Uterus (tissue), 4 donors: Measurements from ENCODE around the gene PLXNC1. TPM values are rescaled to one million over a fixed set of nuclear protein-coding genes. Genes with fewer than 3 reads are reported as not detected.

Experiments used
- DNase-seq, 2 donors: peaks; one replicate each; pipeline ENCODE4 v3.0.0-alpha.2; 2019 to 2020
- H3K27ac ChIP-seq, 2 donors: fragments of 200-600 bp; sonication (generic); 1 replicate in 1 of 2; 2 replicates in 1 of 2; pipeline ENCODE4 v1.5.1; 2016 to 2018
- H3K27me3 ChIP-seq, 2 donors: fragments of 200-600 bp; sonication (generic); one replicate each; pipeline ENCODE4 v1.5.1; 2018 to 2019; ENCODE audit warnings: control low read depth in 1 of 2
- H3K36me3 ChIP-seq, 2 donors: fragments of 200-600 bp; sonication (generic); one replicate each; pipeline ENCODE4 v1.5.1; 2019; ENCODE audit warnings: control low read depth in 1 of 2
- H3K4me1 ChIP-seq, 2 donors: fragments of 200-600 bp; sonication (generic); one replicate each; pipeline ENCODE4 v1.5.1; 2018 to 2019; ENCODE audit warnings: control low read depth in 1 of 2
- H3K4me3 ChIP-seq, 2 donors: fragments of 200-600 bp; sonication (generic); 1 replicate in 1 of 2; 2 replicates in 1 of 2; pipeline ENCODE4 v1.5.1; 2018 to 2019; ENCODE audit warnings: mild to moderate bottlenecking in 1 of 2
- H3K9me3 ChIP-seq, 2 donors: fragments of 200-600 bp; sonication (generic); one replicate each; pipeline ENCODE4 v1.5.1; 2019; ENCODE audit warnings: control low read depth in 1 of 2
- POLR2A ChIP-seq, 2 donors: fragments of 450-650 bp; IDR thresholded peaks; one replicate each; pipeline ENCODE4 v1.6.1; 2016; ENCODE audit warnings: antibody characterized with exemption in 2 of 2, mild to moderate bottlenecking in 1 of 2, moderate library complexity in 1 of 2
- intact Hi-C: fragments of 100-400 bp; cut with DNase I; formaldehyde crosslinking; loops from one replicate; pipeline ENCODE4 v1.15.1; 2023; ENCODE audit warnings: low total_unique reads
- total RNA-seq, 4 donors: library from RNA; depleted of rRNA in 3 of 4; stranded (reverse); fragments of >200 nt in 3 of 4; gene quantifications; one replicate each; pipeline versions ENCODE4 v1.1.0 to v1.2.4, GENCODE V29; 2014 to 2023
- TF ChIP-seq, protein P1 (sequence below), 4 experiments: fragments of 200-600 bp in 2 of 4; fragments of 450-650 bp in 2 of 4; sonication (generic) in 2 of 4; IDR thresholded peaks; one replicate each; pipeline ENCODE4 v1.5.1; 2016 to 2019; ENCODE audit warnings: antibody characterized with exemption in 4 of 4, mild to moderate bottlenecking in 2 of 4, moderate library complexity in 1 of 4
- donor health status: DM: yes; HTN: yes; CAD: no.

PLXNC1 gene
- total RNA-seq, 4 donors from 2014 or later, result 11.6 to 23.8 (median 16.3) TPM

- H3K4me3 ChIP-seq, result no peak overlapping the region
- no peaks in the 10 kb centered on the region for H3K4me1 ChIP-seq
- no peak for DNase-seq
- no peak overlapping the region for H3K27ac ChIP-seq
- H3K36me3 ChIP-seq, result no peaks in the 10 kb centered on the region
- H3K27me3 ChIP-seq, result no peaks in the 10 kb centered on the region
- intact Hi-C loops, result no loop called here
- H3K9me3 ChIP-seq, result no peaks in the 10 kb centered on the region
- TF ChIP-seq POLR2A (IDR thresholded peaks at IDR 0.05), result no peak
- TF ChIP-seq, protein P1, sequence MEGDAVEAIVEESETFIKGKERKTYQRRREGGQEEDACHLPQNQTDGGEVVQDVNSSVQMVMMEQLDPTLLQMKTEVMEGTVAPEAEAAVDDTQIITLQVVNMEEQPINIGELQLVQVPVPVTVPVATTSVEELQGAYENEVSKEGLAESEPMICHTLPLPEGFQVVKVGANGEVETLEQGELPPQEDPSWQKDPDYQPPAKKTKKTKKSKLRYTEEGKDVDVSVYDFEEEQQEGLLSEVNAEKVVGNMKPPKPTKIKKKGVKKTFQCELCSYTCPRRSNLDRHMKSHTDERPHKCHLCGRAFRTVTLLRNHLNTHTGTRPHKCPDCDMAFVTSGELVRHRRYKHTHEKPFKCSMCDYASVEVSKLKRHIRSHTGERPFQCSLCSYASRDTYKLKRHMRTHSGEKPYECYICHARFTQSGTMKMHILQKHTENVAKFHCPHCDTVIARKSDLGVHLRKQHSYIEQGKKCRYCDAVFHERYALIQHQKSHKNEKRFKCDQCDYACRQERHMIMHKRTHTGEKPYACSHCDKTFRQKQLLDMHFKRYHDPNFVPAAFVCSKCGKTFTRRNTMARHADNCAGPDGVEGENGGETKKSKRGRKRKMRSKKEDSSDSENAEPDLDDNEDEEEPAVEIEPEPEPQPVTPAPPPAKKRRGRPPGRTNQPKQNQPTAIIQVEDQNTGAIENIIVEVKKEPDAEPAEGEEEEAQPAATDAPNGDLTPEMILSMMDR (IDR thresholded peaks at IDR 0.05), result no peak
Measured at GRCh38 chr12:94171595-94171930, 23.2 kb downstream of the PLXNC1 start.

- no peaks in the 10 kb centered on the region for H3K27me3 ChIP-seq
- no peaks in the 10 kb centered on the region for H3K4me1 ChIP-seq
- H3K4me3 ChIP-seq, result no peak overlapping the region
- H3K27ac ChIP-seq, result no peak overlapping the region
- intact Hi-C loops, result no loop called here
- no peak for DNase-seq
- H3K36me3 ChIP-seq, result no peaks in the 10 kb centered on the region
- no peaks in the 10 kb centered on the region for H3K9me3 ChIP-seq
- TF ChIP-seq POLR2A (IDR thresholded peaks at IDR 0.05), result no peak
- TF ChIP-seq, protein P1 (IDR thresholded peaks at IDR 0.05), result no peak
Measured at GRCh38 chr12:94172031-94172430, 23.7 kb downstream of the PLXNC1 start.

GRCh38 chr12:94172973-94173372 lies 24.6 kb downstream of the PLXNC1 start:
- intact Hi-C loops, result no loop called here
- Histone ChIP-seq H3K4me3 (no peak overlapping the region), H3K27ac (no peak overlapping the region), H3K36me3 (no peaks in the 10 kb centered on the region), H3K4me1 (no peaks in the 10 kb centered on the region), H3K9me3 (no peaks in the 10 kb centered on the region), H3K27me3 (no peaks in the 10 kb centered on the region)
- no peak for DNase-seq
- TF ChIP-seq POLR2A (IDR thresholded peaks at IDR 0.05), result no peak
- TF ChIP-seq, protein P1 (IDR thresholded peaks at IDR 0.05), result no peak

DNA sequence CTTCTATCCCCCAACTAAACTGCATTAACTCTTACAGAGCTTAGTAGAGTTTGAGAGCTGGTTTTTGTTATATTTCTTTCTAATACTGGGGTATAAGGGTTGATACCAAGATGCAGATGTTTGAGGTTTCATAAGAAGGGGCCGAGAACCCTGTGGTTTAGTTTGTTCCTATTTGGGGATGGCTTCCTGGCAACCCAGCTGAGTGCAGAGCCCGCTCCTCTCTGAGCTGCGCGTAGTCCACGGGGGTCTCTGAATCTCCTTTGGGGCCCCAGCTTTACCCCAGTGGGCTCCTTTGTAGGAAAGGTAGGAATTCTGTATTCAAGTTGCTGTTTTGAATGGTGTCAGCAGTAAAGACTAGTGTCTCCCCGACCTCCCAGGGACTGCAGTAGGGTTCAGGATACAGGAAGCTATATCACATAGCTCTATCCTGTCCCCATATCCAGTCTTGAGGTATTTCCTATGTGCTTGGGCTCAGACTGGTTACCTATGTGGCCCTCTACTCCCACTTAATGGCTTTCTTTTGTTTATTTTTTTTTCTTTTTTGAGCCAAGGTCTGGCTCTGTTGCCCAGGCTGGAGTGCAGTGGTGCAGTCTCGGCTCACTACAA lies 25.4 kb downstream of the PLXNC1 start:
- Histone ChIP-seq H3K27me3 (no peaks in the 10 kb centered on the region), H3K4me1 (no peaks in the 10 kb centered on the region), H3K9me3 (no peaks in the 10 kb centered on the region), H3K4me3 (no peak overlapping the region), H3K27ac (no peak overlapping the region), H3K36me3 (no peaks in the 10 kb centered on the region)
- intact Hi-C loops, result no loop called here
- DNase-seq, result no peak
- TF ChIP-seq, protein P1 (IDR thresholded peaks at IDR 0.05), result no peak
- TF ChIP-seq POLR2A (IDR thresholded peaks at IDR 0.05), result no peak

DNA sequence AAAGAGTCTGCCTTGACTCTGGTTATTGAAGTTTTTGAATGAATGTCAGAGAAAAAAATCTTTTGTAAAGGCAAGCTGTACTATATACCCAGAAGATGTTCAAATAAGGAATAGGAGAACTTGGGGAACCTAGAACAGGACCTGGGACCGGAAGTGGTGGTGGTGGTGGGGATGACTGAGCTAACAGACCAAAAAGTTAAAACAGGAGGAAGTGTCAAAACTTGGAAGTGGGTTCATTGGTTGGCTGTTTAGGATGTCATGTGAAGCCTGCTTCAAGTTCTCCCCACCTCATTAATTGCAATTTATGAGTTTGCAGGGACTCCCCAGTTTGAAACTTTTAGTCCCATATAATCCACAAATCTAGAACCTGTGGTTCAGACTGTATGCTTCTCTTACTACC lies 26.2 kb downstream of the PLXNC1 start:
- no peak for DNase-seq
- H3K27ac ChIP-seq, result no peak overlapping the region
- H3K4me3 ChIP-seq, result no peak overlapping the region

More for the DNA sequence above, 26.2 kb downstream of the PLXNC1 start:
- TF ChIP-seq, protein P1 (IDR thresholded peaks at IDR 0.05), result no peak
- no peak for TF ChIP-seq POLR2A (IDR thresholded peaks at IDR 0.05)
- no peaks in the 10 kb centered on the region for H3K9me3 ChIP-seq
- H3K36me3 ChIP-seq, result no peaks in the 10 kb centered on the region
- intact Hi-C loops, result no loop called here
- H3K4me1 ChIP-seq, result no peaks in the 10 kb centered on the region
- no peaks in the 10 kb centered on the region for H3K27me3 ChIP-seq
